ENCODE data around the gene ZC3H4. TPM values are rescaled to one million over a fixed set of nuclear protein-coding genes. Genes with fewer than 3 reads are reported as not detected.

ZC3H4 gene
- total and polyA plus RNA-seq, 7 donors = 5.4 to 25.3 (median 20.4) TPM

- no peaks in the 10 kb centered on the region for H3K9me3 ChIP-seq
- intact Hi-C loops (cut with DNase I) = loop anchor here (5.0 kb wide), 1 partner anchor 247 kb away; the partner anchor contains the start of gene ARHGAP35
- peak overlapping the region; percentile 78 to 98 (median 97) for H3K4me3 ChIP-seq
- TF ChIP-seq POLR2AphosphoS5 (IDR thresholded peaks at IDR 0.05) (peak in 1 of 4 donors; percentile 25), CTCF (IDR thresholded peaks at IDR 0.05) (no peak)
- peak overlapping the region; percentile 97 to 100 (median 100) for H3K27ac ChIP-seq
- DNase-seq = no peak
- WGBS, 2 donors = 3 to 7% methylated on average over 15 of the region's 15 CpGs
- peaks cover 0 to 63% (median 59%) of the 10 kb centered on the region in 4 donors for H3K4me1 ChIP-seq
- H3K36me3 ChIP-seq = no peaks in the 10 kb centered on the region
- H3K27me3 ChIP-seq = no peaks in the 10 kb centered on the region
Measured at GRCh38 chr19:47109541-47110375, 3.8 kb downstream of the ZC3H4 start.

DNA sequence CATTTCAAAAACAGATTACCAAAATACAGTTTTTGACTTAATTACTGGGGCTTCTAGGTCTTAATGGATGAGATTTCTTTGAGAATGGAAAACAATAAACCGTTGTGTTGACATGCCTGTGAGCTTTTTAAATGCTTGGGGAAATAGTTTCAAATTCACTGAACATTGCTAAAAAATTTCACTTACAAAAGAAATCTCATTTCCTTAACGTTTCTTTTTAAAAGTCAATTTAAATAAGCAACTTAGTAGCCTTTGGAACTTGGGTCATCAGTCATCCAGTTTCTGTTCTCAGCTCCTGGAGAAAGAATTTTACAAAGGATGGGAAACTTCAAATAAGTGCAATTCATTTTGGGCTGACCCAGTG lies 4.4 kb downstream of the ZC3H4 start:
- Histone ChIP-seq H3K4me1 (peaks cover 0 to 66% (median 60%) of the 10 kb centered on the region in 4 donors), H3K27me3 (no peaks in the 10 kb centered on the region), H3K36me3 (no peaks in the 10 kb centered on the region), H3K4me3 (peak overlapping the region in 2 of 4 donors; percentile 78 to 98), H3K9me3 (no peaks in the 10 kb centered on the region), H3K27ac (peak overlapping the region; percentile 97 to 100 (median 100))
- no peak for DNase-seq
- TF ChIP-seq EP300 (IDR thresholded peaks at IDR 0.05) (no peak), CTCF (IDR thresholded peaks at IDR 0.05) (no peak)
- WGBS, 2 donors = 18 to 36% methylated on average over 2 of the region's 2 CpGs
- intact Hi-C loops (cut with DNase I) = no loop called here

DNA sequence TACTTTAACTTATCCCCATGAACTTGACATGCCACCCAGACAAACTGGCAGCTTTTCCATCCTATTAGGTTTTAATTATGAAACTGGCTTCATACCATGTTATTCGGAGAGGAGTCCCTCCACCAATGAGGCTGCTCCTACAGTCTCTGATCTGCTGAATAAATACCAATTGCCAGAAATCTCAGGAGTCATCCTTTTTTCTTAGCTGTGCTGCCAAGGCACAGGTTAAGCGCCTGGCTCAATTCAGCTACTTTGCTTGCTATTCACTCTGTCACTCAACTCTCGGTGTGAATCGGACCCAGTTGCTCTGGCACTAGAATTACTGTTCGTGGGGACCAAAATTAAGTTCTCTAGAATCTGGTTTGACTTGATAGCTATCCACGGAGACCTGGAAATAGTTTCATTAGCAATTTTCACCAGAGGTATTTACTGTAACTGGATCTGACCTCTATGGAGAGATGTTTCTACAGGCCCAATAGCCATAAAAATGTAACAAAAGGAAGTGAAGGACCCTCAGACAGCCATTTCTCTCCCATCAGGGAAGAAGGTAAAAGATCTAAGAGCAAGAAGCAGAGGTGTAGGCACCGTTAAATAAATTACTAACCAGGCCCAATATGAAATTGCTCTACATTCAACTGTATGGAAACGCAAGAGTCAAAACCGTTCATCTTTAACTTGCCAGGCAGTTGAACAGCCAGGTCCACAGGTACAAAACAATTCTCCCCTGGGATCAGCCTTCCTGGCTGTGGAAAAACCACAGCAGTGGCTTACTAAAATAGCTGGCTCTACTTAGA lies 5.4 kb downstream of the ZC3H4 start:
- TF ChIP-seq EP300 (IDR thresholded peaks at IDR 0.05) = peak in 1 of 4 donors; percentile 0
- no peak for TF ChIP-seq POLR2AphosphoS5 (IDR thresholded peaks at IDR 0.05)
- Histone ChIP-seq H3K27ac (peak overlapping the region; percentile 97 to 100 (median 100)), H3K27me3 (no peaks in the 10 kb centered on the region), H3K9me3 (no peaks in the 10 kb centered on the region), H3K4me3 (no peak overlapping the region), H3K36me3 (no peaks in the 10 kb centered on the region), H3K4me1 (peaks cover 0 to 66% (median 61%) of the 10 kb centered on the region in 4 donors)
- intact Hi-C loops (cut with DNase I) = no loop called here
- 87 to 90% methylated on average over 9 of the region's 9 CpGs for WGBS, 2 donors
- DNase-seq = no peak

GRCh38 chr19:47107202-47107952 lies 6.2 kb downstream of the ZC3H4 start:
- no peaks in the 10 kb centered on the region for H3K9me3 ChIP-seq
- H3K4me1 ChIP-seq = peaks cover 0 to 73% (median 69%) of the 10 kb centered on the region in 4 donors
- DNase-seq = no peak
- peak overlapping the region; percentile 97 to 100 (median 100) for H3K27ac ChIP-seq
- TF ChIP-seq POLR2AphosphoS5 (IDR thresholded peaks at IDR 0.05) (peak in 1 of 4 donors; percentile 47), EP300 (IDR thresholded peaks at IDR 0.05) (peak in 1 of 4 donors; percentile 3), CTCF (IDR thresholded peaks at IDR 0.05) (no peak)
- intact Hi-C loops (cut with DNase I) = no loop called here
- no peaks in the 10 kb centered on the region for H3K27me3 ChIP-seq
- no peak overlapping the region for H3K4me3 ChIP-seq
- 29 to 34% methylated on average over 9 of the region's 9 CpGs for WGBS, 2 donors
- no peaks in the 10 kb centered on the region for H3K36me3 ChIP-seq

Measured in sigmoid colon (tissue), 7 donors.